Measurements from ENCODE around the gene EMILIN1. TPM values are rescaled to one million over a fixed set of nuclear protein-coding genes. Genes with fewer than 3 reads are reported as not detected.

Gene EMILIN1
- total RNA-seq, 1 experiment from 2014 or later = 1.2 TPM

GRCh38 chr2:27108221-27108620 lies 29.8 kb downstream of the EMILIN1 start:
- no peak overlapping the region for H2BK12ac ChIP-seq (ENCODE audit: insufficient read length, low read depth, low read length)
- no peaks in the 10 kb centered on the region for H3K4me1 ChIP-seq (ENCODE audit: insufficient read depth, low read length)
- H3T11ph ChIP-seq (ENCODE audit: low read length) = no peak overlapping the region
- H3K9me3 ChIP-seq (ENCODE audit: control insufficient read depth, low read depth, low read length) = no peaks in the 10 kb centered on the region
- peaks cover 9% of the 10 kb centered on the region for H3K27me3 Mint-ChIP-seq (ENCODE audit: low read depth)
- no peak overlapping the region for H3K4ac ChIP-seq (ENCODE audit: low read depth, low read length)
- no peak overlapping the region for H3K4me3 Mint-ChIP-seq
- no peak overlapping the region for H3K9ac ChIP-seq (ENCODE audit: extremely low read depth, insufficient read length, low read length)
- no peaks in the 10 kb centered on the region for H3K27me3 ChIP-seq (ENCODE audit: insufficient read depth, low read length)
- no peak overlapping the region for H2AK5ac ChIP-seq (ENCODE audit: insufficient read length, low read length)
- no peak overlapping the region for H3K56ac ChIP-seq (ENCODE audit: insufficient read length, low read depth, low read length)
- peaks cover 0 to 6% of the 10 kb centered on the region in 2 experiments; a peak in 2 of 4 replicates for H3K4me1 Mint-ChIP-seq
- no peaks in the 10 kb centered on the region for H3K79me1 ChIP-seq (ENCODE audit: insufficient read depth, low read depth, low read length, poor library complexity, severe bottlenecking)
- WGBS (ENCODE audit: extremely low coverage, insufficient read length, low lambda C conversion rate) = no CpG with 5 or more reads among the region's 2 CpGs
- no peak overlapping the region for H3K4me2 ChIP-seq (ENCODE audit: insufficient read depth, insufficient read length, low read length)
- H4K20me1 ChIP-seq (ENCODE audit: control insufficient read depth, insufficient read depth, insufficient read length) = no peaks in the 10 kb centered on the region
- no peak overlapping the region for H3K27ac Mint-ChIP-seq
- no peak for TF ChIP-seq CTCF (conservative IDR thresholded peaks at IDR 0.05)
- H2BK20ac ChIP-seq (ENCODE audit: low read depth, low read length, poor library complexity, severe bottlenecking) = no peak overlapping the region
- no peak for DNase-seq
- no peak overlapping the region for H2BK15ac ChIP-seq (ENCODE audit: low read depth, low read length)
- no peaks in the 10 kb centered on the region for H3K9me3 Mint-ChIP-seq
- H3K18ac ChIP-seq (ENCODE audit: insufficient read length, low read depth, low read length) = no peak overlapping the region
- no peaks in the 10 kb centered on the region for H3K36me3 Mint-ChIP-seq (ENCODE audit: insufficient read depth in 1 of 3, low read depth in 3 of 3)
- H3K79me2 ChIP-seq (ENCODE audit: insufficient read depth, low read length) = no peaks in the 10 kb centered on the region
- H3K27ac ChIP-seq (ENCODE audit: insufficient read length, low read depth, low read length) = no peak overlapping the region
- no peak overlapping the region for H4K8ac ChIP-seq (replicated peaks; ENCODE audit: insufficient read length, low read depth, low read length)
- no peak overlapping the region for H2BK120ac ChIP-seq (ENCODE audit: low read depth, low read length, poor library complexity, severe bottlenecking)
- H4K91ac ChIP-seq (ENCODE audit: insufficient read length, low read depth, low read length) = no peak overlapping the region
- no peak overlapping the region for H4K5ac ChIP-seq (ENCODE audit: insufficient read length, low read depth, low read length)
- H2AFZ ChIP-seq (ENCODE audit: low read length) = no peak overlapping the region
- no peak overlapping the region for H2BK5ac ChIP-seq (ENCODE audit: insufficient read length, low read length)
- H3K14ac ChIP-seq (ENCODE audit: insufficient read depth, low read length) = no peak overlapping the region
- no peaks in the 10 kb centered on the region for H3K23me2 ChIP-seq (ENCODE audit: insufficient read length, low read depth, low read length, poor library complexity, severe bottlenecking)
- H3K23ac ChIP-seq (ENCODE audit: insufficient read length, low read depth, low read length) = no peak overlapping the region

Data from H9 (cell line).